Cardiac septum (tissue), 1 donor: ENCODE data around the gene NEK10. TPM values are rescaled to one million over a fixed set of nuclear protein-coding genes. Genes with fewer than 3 reads are reported as not detected.

ENCODE experiments used
- DNase-seq: peaks from one replicate; pipeline ENCODE4 v3.0.0-alpha.2; 2020; ENCODE audit warnings: low spot score
- intact Hi-C: fragments of 100-400 bp; cut with DNase I; formaldehyde crosslinking; loops from one replicate; pipeline ENCODE4 v1.14.0; 2022
- total RNA-seq: library from RNA; stranded (reverse); fragmentation: NEBNext Ultra II Directional; extraction: Animal tissue kit (Norgen Biotek cat#: 25700); gene quantifications from one replicate; pipeline ENCODE4 v1.2.1, GENCODE V29; 2021
- donor health status: DM: no; HTN: no; CAD: no.

NEK10 gene
- total RNA-seq, 1 donor from 2014 or later = 3.3 TPM

DNA sequence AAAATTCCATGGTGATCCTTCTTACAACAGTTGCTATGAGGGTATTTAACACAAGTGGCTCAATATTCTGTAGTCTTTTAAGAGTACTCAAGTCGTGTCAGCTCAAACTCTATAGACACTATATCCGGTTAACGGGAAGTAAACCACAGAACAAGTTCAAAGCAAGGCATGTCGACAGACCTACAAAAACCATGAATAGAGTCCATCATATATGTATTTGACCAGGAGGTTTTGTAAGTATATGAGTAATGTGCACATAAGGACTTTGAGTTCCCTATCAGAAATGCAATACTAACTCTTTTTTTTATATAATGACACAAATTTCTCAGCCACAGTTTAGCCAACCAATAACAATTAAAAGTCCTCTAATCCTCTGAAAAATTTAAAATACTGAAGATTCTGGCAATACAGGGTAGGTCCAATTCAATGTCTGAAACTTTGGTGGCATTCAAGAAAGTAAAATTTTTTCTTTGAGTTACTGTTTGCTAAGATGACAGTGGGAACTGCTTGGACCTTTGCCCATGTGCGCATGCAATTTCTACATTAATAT is 93.7 kb downstream of the NEK10 start:
- no peak for DNase-seq
- intact Hi-C loops = no loop called here

DNA sequence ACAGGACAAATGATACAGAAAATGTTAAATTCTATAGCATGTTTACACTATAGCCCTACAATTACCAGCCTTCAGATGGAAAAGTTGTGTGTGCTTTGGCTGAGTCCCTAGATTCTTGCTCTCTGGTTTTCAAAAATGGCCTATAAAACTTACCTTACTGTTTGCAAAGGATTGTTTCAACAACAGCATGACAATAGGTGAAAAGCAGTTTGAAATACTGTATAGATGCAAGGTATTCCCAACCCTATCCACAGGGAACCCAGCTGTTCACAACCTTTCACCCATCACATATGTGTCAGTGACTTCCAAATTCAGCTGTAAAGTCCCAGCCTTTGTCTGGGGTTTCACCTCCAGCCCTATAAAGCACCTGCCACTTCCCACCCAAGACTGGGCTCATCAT is 97.3 kb downstream of the NEK10 start:
- no peak for DNase-seq
- intact Hi-C loops = no loop called here

DNA sequence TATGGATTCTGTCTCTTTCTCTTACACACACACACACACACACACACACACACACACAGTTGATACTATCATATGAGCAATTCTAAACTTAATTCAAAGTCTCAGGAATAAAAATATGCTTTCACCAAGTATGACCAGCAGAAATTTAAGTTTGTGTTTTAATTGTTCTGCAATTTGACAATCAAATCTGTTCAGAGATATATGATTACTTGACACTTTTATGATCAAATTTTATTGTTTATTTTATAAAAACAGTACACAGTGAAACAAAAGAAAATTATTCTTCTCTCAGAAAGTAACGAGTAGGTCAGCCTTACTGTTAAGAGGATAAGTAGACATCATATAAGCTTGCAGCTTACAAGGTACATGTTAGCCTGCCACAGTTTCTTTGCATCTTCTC is 114.3 kb downstream of the NEK10 start:
- DNase-seq = no peak
- intact Hi-C loops = loop anchor here (5.0 kb wide), 1 partner anchor 118 kb away; no protein-coding TSS in a partner anchor

DNA sequence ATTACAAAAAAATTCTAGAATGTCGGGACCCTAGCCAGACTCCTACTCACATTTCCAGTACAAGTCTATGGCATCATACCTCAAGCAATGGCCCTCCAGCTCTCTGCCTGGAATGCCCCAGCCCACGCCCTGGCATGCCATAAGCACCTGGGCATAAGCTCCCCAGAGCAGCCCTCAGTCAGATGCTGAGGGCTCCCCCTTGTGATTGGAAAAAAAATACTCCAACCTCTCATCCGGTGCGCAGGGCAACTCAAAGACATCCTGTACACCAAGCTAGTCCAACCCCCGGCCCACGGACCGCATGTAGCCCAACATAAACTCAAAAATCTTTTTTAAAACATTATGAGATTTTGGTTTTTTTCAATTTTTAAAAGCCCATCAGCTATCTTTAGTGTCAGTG is 115.4 kb downstream of the NEK10 start:
- DNase-seq = no peak
- intact Hi-C loops = loop anchor here (5.0 kb wide), 1 partner anchor 117 kb away; no protein-coding TSS in a partner anchor

DNA sequence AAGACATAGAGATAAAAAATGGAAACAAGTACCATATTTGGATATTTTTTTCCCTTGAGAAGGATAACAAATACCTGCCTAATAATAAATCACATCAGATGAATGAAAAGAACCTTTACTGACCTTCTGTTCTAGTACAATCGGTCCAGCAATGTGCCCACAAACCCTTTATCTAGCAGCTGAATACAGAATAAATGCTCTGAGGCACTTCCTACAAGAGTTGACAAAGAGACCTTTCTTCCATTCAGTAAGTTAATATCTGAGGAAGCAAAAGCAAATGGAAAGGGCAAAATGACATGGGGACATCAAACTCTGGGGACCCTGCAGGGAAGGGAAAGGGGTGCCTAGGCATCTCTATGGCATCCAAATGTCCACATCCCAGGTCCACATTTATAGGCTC is 115.8 kb downstream of the NEK10 start:
- no peak for DNase-seq
- intact Hi-C loops = loop anchor here (5.0 kb wide), 1 partner anchor 116 kb away; no protein-coding TSS in a partner anchor

DNA sequence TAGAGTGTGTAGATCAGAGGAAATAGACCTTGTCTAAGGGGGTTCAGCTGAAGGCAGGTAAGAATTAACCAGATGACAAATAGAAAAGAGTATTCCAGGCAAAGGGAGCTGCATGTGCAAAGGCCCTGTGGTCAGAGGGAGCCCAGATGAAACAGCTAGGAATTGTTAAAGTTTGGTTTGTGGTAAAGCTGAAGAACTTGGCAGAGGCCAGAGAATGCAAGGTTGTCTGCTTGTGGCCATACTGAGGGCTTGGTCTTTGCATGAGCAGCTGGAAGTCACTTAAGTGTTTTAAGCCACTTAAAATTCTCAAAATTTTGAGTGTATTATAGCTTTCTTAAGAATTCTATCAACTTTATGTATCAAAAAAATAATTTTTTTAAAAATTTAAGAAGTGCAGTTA is 116.5 kb downstream of the NEK10 start:
- intact Hi-C loops = loop anchor here (5.0 kb wide), 1 partner anchor 115 kb away; no protein-coding TSS in a partner anchor
- DNase-seq = no peak

DNA sequence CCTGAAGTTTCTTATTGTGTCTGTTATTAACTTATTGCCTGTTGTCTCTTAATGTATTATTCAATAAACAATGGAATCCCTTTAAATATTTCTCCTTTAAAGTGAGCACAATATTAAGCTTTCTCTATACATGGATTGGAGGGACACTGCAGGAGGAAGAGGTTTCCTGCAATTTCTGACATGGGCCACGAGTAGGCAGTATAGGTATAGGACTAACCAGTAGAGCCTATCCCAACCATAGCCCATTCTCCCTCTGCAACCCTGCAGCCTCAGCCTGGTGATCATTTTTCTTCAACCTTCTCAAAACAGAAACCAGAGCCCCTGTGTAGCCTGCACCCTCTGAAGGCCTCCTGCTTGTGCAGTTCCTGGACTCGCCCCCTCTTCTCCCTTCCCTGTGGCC is 124.8 kb downstream of the NEK10 start:
- intact Hi-C loops = no loop called here

DNA sequence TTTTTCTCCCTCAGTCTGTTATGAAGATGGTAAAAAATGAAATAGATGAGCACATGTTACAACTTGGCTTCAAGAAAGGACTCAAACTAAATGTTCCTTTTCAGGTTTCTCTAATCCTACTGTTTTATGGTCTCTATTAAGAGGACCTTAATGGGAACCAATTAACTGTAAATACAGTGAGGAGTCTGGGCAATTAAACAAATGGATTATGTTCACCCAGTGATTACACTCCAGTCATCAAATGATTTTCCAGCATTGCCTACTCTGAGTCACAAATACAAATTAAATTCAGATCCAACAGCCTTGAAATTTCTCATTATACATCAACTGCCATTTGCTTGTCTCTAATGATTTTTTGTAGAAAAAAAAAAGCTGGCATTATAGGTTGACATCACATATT is 129.2 kb downstream of the NEK10 start:
- no peak for DNase-seq
- intact Hi-C loops = no loop called here

More for the DNA sequence above, 124.8 kb downstream of the NEK10 start:
- no peak for DNase-seq

DNA sequence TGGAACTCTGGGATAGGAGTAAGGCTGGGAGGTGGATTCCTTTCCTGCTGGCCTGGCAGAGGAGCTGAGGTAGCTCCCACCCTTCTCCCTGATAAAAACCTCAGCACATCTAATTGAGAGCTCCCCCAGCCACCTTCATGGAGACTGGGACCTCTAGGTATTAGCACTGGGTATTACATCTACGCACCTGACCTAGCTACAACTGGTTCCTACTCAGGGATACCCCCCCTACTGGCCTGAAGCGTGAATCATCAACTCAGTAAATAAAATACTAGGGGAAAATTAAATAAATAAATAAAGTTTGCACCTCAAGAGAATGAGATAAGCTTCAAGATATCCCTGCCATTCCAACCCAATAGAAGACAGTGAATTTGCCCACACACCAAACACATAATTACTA is 140.4 kb downstream of the NEK10 start:
- DNase-seq = no peak
- intact Hi-C loops = no loop called here

DNA sequence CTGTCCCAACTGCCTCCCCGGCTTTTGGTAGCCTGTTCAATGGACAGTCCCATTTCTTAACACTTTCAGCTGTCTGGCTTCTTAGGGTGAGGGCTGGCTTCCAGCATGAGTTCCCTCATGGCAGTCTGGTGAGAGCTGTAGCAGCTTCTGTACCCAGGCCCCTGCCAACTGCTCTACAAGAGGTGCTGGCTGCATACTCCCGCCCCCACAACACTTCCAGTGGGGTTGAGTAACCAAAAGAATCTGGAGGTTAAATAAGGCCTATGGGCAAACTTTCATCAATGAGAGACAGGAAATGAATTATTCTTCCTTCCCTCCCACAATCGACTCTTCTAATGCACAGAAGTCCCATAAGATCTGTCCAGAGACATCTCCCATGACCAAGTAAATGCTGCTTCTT is 145.0 kb downstream of the NEK10 start:
- intact Hi-C loops = no loop called here
- DNase-seq = peak; percentile 75

DNA sequence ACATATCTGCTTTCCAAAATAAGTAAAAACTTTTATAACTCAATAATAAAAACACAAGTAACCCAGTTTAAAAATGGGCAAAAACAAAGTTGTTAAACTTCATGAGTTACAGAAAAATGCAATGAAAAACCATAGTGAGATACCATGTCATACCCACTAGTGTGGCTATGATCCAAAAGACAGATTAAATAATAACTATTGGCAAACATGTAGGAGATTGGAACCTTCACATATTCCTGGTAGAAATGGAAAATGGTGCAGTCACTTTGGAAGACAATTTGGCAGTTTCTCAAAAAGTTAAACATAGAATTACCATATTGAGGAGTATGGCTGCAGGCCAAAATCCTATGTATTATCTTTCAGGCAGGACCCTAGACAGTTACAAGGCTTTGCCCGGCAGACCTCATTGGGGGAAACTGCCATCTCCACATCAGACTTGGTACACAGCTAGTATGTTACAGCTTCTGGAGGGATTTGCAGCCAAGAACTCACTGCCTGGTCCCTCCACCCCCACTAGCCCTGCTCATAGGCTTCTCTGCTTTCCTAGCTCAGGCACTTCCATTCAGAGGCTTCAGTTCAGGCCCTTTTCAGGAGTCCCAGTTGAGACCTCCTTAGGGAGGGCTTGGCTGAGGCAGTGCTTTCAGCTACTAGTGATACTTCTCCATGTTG is 147.8 kb downstream of the NEK10 start:
- intact Hi-C loops = no loop called here
- DNase-seq = no peak

DNA sequence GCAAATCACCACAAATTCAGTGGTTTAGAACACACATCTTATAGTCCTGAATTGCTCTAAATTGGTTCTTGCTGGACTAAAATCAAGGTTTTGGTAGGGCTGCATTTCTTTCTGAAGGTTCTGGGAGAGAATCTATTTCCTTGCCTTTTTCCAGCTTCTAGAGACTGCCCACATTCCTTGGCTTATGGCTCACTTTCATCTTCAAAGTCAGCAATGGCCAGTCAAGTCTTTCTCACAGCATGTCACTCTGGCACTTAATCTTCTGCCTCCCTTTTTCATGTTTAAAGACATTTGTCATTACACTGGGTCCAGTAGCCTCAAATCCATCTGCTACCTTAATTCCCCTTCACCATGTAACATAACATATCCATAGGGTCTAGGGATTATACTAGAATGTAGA is 149.0 kb downstream of the NEK10 start:
- DNase-seq = no peak
- intact Hi-C loops = no loop called here

DNA sequence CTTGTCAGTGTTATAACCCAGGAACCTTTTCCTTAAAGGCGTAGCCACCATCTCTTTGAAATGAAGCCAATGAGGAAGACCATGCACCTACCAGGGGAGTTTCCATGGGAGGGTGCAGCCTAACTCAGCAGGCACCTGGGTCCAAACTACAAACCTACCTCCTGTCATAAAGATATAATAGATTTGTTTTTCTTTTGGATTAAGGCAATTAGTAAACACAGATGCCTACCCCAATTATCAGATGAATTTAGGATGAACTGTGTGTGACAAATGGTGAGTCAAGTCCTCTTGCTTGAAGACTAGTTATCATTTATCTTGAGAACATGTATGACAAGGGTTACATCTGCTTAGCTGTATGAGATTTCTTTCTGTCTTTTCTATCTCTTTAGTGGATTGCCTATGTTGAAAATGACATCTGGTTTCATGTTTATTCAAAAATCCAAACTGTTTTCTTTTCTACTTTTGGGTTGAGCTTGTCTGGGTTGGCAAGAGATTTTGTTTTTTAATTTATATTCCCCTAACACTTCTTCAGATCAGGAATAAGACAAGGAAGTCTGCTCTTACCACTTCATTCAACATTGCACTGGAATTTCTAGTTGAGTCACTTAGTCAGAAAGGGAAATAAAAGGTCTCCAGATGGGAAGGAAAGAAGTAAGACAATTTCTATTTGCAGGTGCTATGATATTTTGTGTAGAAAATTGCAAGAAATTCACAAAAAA is 149.9 kb downstream of the NEK10 start:
- intact Hi-C loops = no loop called here
- no peak for DNase-seq

DNA sequence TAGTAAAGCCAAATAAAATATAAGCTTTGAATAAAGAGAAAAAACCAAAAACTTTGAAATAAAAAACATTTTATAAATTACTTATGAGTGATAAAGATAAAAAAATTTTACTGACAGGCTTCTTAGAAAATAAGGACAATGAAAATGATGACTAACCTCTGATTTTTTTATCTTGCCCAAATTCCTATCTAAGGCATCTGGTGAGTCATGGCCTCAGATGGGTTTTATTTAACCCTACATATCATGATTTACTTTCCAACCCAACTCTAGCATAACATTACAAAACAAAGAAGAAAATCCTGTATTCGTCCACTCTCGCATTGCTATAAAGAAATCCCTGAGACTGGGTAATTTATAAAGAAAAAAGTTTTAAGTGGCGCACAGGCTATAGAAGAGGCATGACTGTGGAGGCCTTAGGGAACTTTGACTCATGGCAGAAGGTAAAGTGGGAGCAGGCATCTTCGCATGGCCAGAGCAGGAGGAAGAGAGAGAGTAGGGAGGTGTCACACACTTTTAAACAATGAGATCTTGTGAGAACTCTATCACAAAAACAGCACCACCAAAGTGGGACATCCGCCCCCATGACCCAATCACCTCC is 152.1 kb downstream of the NEK10 start:
- no peak for DNase-seq
- intact Hi-C loops = no loop called here

DNA sequence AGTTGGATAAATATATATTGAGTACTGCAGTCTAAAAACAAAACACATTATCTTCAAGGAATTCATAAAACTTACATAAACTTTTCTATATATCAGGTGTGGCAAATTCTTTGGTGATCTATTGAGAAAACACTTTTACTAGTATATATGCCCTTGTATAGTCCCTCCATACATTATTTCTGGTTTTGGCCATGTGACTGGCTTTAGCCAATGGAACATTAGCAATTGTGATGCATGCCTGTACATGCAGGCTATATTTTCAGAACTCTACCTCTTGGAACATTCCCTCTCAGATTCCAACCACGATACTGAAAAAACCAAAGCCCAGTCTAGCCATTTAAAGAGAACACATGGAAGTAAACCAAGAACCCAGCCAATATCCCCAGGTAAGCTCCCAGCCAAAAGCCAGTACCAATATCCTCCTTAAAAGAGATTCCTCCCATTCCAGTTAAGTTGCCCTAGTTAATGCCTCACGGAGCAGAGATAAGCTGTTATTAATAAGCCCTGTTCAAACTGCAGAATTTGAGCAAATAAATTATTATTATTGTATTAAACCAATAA is 152.8 kb downstream of the NEK10 start:
- DNase-seq = no peak
- intact Hi-C loops = no loop called here

DNA sequence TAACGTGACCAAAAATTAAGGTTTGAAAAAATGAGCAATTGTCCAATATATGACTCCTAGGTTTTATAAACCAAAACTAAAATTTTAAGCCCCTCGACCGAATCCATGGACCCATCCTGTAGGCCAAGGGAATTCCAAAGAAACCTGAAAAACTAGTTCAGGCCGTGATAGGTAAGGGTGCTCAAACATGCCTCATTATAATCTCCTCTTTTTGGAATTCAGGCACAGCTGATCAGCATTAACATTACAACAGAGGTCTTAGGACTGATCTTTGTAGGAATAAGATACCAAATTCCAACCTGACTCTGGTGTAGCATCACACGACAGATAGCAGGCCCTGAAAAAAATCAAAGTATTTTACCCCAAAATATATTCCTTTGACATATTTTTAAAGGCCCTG is 155.7 kb downstream of the NEK10 start:
- intact Hi-C loops = no loop called here
- DNase-seq = no peak

DNA sequence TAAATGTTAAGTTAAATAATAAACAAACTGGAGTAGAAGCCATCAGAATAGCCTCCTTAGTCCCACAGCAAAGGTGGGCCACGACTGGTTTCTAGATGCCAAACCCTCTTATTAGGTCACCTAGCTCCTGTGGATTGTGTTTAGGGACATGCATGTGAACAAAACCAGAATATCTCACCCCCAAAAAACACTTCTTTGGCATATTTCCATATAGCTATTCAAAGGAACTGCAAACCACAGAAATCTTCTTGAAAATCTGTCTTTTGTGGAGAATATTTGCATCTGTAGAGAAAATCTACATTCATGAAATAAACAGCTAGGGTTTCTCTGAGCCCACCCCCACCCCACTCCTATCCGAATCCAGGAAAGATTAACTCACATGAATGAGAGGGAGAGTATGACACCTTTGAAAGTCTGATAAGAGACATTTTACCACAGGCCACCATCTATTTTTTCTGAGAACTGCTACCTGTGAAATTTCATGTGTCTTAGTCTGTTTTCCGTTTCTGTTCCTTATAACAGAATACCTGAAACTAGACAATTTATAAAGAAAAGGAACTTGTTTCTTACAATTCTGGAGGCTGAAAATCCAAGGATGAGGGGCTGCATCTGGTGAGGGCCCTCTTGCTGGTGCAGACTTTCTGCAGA is 159.4 kb downstream of the NEK10 start:
- intact Hi-C loops = no loop called here
- no peak for DNase-seq

DNA sequence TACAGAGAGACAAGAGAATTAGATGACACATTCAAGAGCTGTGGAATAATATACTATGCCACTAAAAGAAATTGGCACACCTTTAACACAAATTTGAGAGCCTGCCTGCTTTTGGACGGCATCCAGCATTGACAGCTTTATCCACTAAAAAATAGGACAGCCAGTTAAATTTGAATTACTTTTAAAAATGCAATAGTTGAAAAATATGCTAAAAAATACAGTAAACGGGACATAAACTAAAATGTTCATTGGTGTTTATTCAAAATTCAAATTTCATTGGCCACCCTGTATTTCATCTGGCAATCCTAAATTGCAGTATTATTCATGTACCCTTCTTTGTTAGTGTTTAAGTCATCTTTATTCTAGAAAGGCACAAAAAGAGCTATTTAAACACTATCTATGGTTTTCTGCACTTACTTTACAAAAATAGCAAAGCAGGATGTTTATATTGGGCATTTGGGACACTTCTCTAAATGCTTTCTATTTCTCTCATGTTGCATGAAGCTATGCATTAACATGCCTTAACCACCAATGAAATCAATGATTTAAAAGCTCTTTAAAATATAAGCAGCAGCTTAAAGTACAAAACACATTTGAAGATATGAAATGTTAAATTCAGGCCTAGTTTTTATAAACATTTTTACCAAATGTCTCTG is 160.1 kb downstream of the NEK10 start:
- DNase-seq = no peak
- intact Hi-C loops = no loop called here

DNA sequence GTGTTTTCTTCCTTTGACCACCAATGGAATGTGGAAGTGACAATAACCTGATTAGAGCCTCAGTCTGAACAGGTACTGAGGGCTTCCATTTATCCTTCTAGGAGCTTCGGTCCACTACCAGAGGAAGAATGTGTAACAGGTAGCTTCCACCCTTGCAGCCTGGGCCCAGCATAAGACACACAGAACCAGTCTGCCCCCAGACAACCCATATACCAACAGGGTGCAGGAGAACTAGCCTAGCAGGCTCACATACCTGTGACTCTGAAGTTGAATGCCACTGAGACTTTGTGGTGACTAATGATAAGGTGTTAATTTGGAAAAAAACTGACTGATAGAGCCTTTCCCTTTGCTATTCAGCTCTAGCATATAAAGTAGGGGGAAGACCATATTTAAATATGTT is 166.2 kb downstream of the NEK10 start:
- no peak for DNase-seq
- intact Hi-C loops = no loop called here
